BJ (cell line): ENCODE measurements around the gene STAP2. TPM values are rescaled to one million over a fixed set of nuclear protein-coding genes. Genes with fewer than 3 reads are reported as not detected.
"Not testable (repeated sequence)": the region's sequence is repeated elsewhere in the genome, so short reads cannot be mapped to it uniquely, and the experiment has no call there.

ENCODE experiments used
- CTCF ChIA-PET: fragments of 350-600 bp; formaldehyde crosslinking; extraction: SDS; loops from one replicate; lab custom pipeline; 2021; ENCODE audit warnings: antibody characterized with exemption, inconsistent platforms; lab: Yijun Ruan, JAX
- POLR2A ChIA-PET: fragments of 300-600 bp; sonication (Branson Sonifier 250); formaldehyde crosslinking; extraction: SDS; loops from one replicate; lab custom pipeline; 2021; ENCODE audit warnings: antibody characterized with exemption; lab: Charles Lee
- DNase-seq: peaks from one replicate; pipeline ENCODE4 v3.0.0-alpha.2; 2011; ENCODE audit warnings: low read depth
- H3K27me3 ChIP-seq: 2 replicates; pipeline ENCODE4 v1.6.0; 2011; ENCODE audit warnings: low read length; ENCODE audit not compliant: control insufficient read depth, insufficient read depth
- H3K36me3 ChIP-seq: 2 replicates; pipeline ENCODE4 v1.5.1; 2011; ENCODE audit warnings: low read length; ENCODE audit not compliant: control insufficient read depth, insufficient read depth
- H3K4me3 ChIP-seq: 2 replicates; pipeline ENCODE4 v1.5.1; 2011; ENCODE audit warnings: low read depth, mild to moderate bottlenecking, control low read depth, low read length
- polyA plus RNA-seq: library from polyadenylated mRNA; depleted of rRNA; stranded (reverse); fragments of >200 nt; gene quantifications from 2 replicates; pipeline ENCODE4 v1.2.3, GENCODE V29; 2011
- TF ChIP-seq, protein P1 (sequence below): IDR thresholded peaks from 2 replicates; pipeline ENCODE4 v1.5.1; 2011; ENCODE audit warnings: low read depth, mild to moderate bottlenecking, control low read depth, inconsistent platforms, low read length, moderate library complexity; ENCODE audit not compliant: insufficient read depth

The STAP2 gene
- polyA plus RNA-seq, 1 experiment, result 7.8 TPM

DNA sequence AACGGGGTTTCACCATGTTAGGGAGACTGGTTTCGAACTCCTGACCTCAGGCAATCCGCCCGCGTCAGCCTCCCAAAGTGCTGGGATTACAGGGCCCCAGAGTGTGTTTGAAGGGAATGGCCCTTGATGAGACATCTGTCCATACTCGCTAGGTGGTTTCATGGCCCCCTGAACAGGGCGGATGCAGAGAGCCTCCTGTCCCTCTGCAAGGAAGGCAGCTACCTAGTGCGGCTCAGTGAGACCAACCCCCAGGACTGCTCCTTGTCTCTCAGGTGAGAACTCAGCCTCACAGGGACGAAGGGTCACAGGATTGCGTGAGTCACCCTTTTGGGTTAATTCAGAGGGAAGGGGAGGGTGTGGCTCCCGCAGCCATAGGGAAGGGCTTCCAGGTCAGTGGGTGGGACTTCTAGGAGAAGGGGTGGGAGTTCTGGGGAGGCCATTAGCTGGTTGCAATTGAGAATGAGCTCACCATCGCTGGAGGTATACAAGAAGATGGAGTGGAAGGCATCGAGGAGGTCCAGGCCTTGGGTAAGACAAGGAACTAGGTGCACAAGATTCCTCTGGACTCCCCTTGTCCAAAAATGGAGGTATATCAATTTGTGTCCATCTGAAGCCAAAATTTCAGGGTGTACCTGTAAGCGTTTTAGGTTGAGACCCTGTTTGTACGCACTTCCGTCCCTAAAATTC lies 50.4 kb downstream of the STAP2 start:
- H3K27me3 ChIP-seq, result peaks cover 1% of the 10 kb centered on the region; the same call in 1 of the 2 replicates
- no peak for DNase-seq
- POLR2A ChIA-PET, result no interaction called here
- CTCF ChIA-PET, result interaction anchor here (0.6 to 1.0 kb wide), 2 partner anchors 64 to 466 kb away, joined by 3 read pairs; no protein-coding TSS in a partner anchor
- H3K4me3 ChIP-seq, result no peak overlapping the region
- no peaks in the 10 kb centered on the region for H3K36me3 ChIP-seq
- TF ChIP-seq, protein P1, sequence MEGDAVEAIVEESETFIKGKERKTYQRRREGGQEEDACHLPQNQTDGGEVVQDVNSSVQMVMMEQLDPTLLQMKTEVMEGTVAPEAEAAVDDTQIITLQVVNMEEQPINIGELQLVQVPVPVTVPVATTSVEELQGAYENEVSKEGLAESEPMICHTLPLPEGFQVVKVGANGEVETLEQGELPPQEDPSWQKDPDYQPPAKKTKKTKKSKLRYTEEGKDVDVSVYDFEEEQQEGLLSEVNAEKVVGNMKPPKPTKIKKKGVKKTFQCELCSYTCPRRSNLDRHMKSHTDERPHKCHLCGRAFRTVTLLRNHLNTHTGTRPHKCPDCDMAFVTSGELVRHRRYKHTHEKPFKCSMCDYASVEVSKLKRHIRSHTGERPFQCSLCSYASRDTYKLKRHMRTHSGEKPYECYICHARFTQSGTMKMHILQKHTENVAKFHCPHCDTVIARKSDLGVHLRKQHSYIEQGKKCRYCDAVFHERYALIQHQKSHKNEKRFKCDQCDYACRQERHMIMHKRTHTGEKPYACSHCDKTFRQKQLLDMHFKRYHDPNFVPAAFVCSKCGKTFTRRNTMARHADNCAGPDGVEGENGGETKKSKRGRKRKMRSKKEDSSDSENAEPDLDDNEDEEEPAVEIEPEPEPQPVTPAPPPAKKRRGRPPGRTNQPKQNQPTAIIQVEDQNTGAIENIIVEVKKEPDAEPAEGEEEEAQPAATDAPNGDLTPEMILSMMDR, result no peak

DNA sequence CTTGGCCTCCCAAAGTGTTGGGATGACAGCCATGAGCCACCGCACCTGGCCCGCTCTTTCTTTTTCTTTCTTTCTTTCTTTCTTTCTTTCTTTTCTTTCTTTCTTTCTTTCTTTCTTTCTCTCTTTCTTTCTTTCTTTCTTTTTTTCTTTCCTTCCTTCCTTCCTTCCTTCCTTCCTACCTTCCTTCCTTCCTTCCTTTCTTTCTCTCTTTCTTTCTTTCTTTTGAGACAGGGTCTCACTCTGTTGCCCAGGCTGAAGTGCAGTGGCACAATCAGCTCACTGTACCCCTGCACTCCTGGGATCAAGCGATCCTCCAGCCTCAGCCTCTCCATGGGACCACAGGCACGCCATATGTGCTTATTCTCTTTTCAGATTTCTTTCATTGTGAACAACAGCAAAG lies 52.5 kb downstream of the STAP2 start:
- DNase-seq, H3K36me3 ChIP-seq, POLR2A ChIA-PET, H3K27me3 ChIP-seq, H3K4me3 ChIP-seq, CTCF ChIA-PET: not testable (repeated sequence)

DNA sequence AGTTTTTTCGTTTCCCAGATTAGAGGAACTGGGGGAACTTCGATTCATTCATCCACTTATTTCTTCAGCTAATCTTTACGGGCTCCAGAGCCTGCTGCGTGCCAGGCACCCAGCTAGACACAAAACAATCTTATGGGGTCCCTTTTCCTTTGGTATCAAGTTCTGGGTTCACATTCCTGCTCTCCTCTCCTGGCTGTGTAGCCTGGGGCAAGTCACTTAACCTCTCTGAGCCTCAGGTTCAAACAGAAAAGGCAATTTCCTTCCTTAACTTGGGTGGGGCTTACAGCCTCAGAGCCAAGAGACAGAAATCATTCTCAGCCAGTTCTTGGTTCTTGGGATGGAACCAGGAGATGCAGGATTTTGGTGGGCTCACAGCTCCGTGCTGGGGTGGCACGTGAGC lies 53.7 kb downstream of the STAP2 start:
- Histone ChIP-seq H3K4me3 (no peak overlapping the region), H3K36me3 (no peaks in the 10 kb centered on the region), H3K27me3 (peaks cover 12% of the 10 kb centered on the region)
- DNase-seq, result no peak
- TF ChIP-seq, protein P1, result no peak
- ChIA-PET CTCF (interaction anchor here (1.7 kb wide), 1 partner anchor 68 kb away, joined by 5 read pairs; no protein-coding TSS in a partner anchor), POLR2A (no interaction called here)

DNA sequence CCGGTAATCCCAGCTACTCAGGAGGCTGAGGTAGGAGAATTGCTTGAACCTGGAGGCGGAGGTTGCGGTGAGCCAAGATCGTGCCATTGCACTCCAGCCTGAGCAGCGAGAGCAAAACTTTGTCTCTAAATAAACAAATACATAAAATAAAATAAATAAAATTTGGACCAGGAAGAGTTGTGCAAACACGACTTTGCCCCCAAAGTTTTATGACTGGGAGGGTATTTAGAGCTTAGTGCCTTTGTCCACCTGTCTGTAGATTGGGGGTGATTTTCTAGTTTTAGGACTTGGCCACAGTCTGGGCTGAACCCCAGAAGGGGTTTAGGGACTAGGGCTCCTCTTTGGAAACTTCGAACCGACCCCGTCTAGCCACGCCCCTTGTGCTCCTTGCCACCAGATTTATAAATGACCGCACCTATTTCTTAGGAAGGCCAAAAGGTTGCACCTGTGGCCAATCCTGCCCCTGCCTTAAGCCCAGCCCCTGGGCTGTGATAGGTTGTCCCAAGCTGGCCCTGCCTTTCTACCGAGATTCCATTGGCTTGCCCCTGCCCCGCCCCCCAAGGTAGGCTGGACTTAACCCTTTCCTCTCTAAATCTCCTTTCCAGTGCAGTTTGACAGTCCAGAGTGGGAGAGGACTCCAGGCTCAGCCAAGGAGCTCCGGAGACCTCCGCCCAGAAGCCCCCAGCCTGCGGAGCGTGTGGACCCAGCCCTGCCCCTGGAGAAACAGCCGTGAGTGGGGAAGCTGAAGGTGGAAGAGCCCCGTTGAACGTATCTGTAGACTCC lies 54.3 kb downstream of the STAP2 start:
- Histone ChIP-seq H3K36me3 (no peaks in the 10 kb centered on the region), H3K27me3 (peaks cover 17% of the 10 kb centered on the region), H3K4me3 (no peak overlapping the region)
- TF ChIP-seq, protein P1, result no peak
- CTCF ChIA-PET, result interaction anchor here (1.7 kb wide), 1 partner anchor 68 kb away, joined by 5 read pairs; no protein-coding TSS in a partner anchor
- DNase-seq, result no peak
- POLR2A ChIA-PET, result no interaction called here

DNA sequence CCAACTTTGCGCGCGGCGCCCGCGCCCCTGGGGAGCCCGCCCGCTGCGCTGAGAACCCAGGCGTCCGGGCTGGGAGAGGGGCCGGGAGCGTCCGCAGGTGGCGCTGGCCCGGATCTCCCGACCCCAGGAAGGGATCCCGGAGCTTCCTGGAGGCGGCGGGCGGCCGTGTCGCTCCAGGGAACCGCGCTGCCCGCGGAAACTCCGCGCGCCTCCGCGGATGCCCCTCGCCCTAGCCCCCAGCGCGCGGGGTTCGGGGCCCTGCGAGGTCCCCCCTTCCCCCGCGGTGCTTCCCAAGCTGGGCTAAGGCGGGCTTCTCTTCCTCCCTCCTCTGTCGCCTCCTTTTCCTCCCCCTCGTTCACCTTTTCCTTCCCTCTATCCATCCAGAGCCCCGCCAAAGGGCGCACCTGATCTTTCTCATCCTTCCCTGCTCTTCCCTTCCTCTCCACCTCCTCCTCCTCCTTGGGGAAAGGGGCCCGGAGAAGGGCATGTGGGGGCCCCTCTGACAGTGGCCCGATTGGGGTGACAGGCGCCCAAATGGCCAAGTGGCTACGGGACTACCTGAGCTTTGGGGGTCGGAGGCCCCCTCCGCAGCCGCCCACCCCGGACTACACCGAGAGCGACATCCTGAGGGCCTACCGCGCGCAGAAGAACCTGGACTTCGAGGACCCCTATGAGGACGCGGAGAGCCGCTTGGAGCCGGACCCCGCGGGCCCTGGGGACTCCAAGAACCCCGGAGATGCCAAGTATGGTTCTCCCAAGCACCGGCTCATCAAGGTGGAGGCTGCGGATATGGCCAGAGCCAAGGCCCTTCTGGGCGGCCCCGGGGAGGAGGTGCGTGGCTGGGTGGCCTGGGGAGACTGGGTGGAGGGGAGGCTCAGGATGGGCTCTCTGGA lies 58.9 kb downstream of the STAP2 start:
- TF ChIP-seq, protein P1, result no peak

More for the DNA sequence above, 58.9 kb downstream of the STAP2 start:
- no peak overlapping the region for H3K4me3 ChIP-seq
- DNase-seq, result no peak
- H3K27me3 ChIP-seq, result peaks cover 24% of the 10 kb centered on the region
- H3K36me3 ChIP-seq, result no peaks in the 10 kb centered on the region
- ChIA-PET CTCF (interaction anchor here (1.2 kb wide), 1 partner anchor 73 kb away, joined by 4 read pairs; no protein-coding TSS in a partner anchor), POLR2A (no interaction called here)
